Adrenal gland (tissue), 5 donors: Measurements from ENCODE around the gene ARRB2.

Experiments used
- POLR2A ChIP-seq, 2 donors: fragments of 450-650 bp; IDR thresholded peaks; one replicate each; pipeline ENCODE4 v1.6.1; 2017; ENCODE audit warnings: antibody characterized with exemption in 2 of 2, mild to moderate bottlenecking in 2 of 2, moderate library complexity in 1 of 2
- TF ChIP-seq, protein P1 (sequence below), 6 experiments: fragments of 450-650 bp in 4 of 6; fragments of 200-600 bp in 2 of 6; sonication (generic) in 1 of 6; IDR thresholded peaks; 1 replicate in 5 of 6; 2 replicates in 1 of 6; pipeline versions ENCODE4 v1.5.1 to v1.8.0; 2016 to 2021; ENCODE audit warnings: antibody characterized with exemption in 6 of 6, mild to moderate bottlenecking in 2 of 6, moderate library complexity in 1 of 6
- donor health status: DM: no; HTN: no; CAD: no.

- no peak for TF ChIP-seq POLR2A (IDR thresholded peaks at IDR 0.05)
- TF ChIP-seq, protein P1, sequence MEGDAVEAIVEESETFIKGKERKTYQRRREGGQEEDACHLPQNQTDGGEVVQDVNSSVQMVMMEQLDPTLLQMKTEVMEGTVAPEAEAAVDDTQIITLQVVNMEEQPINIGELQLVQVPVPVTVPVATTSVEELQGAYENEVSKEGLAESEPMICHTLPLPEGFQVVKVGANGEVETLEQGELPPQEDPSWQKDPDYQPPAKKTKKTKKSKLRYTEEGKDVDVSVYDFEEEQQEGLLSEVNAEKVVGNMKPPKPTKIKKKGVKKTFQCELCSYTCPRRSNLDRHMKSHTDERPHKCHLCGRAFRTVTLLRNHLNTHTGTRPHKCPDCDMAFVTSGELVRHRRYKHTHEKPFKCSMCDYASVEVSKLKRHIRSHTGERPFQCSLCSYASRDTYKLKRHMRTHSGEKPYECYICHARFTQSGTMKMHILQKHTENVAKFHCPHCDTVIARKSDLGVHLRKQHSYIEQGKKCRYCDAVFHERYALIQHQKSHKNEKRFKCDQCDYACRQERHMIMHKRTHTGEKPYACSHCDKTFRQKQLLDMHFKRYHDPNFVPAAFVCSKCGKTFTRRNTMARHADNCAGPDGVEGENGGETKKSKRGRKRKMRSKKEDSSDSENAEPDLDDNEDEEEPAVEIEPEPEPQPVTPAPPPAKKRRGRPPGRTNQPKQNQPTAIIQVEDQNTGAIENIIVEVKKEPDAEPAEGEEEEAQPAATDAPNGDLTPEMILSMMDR (IDR thresholded peaks at IDR 0.05): no peak
These were observed 2.0 kb upstream of the ARRB2 start for GRCh38 chr17:4708436-4708835.
